ENCODE measurements around the gene TRIM24.

TRIM24 gene

GRCh38 chr7:138618506-138618905 is 158.4 kb downstream of the TRIM24 start:
- H3K4me1 ChIP-seq (ENCODE audit: control insufficient read depth, insufficient read depth, low read length): no peaks in the 10 kb centered on the region
- no peaks in the 10 kb centered on the region for H3K27me3 ChIP-seq (ENCODE audit: control insufficient read depth, insufficient read depth, low read length)

DNA sequence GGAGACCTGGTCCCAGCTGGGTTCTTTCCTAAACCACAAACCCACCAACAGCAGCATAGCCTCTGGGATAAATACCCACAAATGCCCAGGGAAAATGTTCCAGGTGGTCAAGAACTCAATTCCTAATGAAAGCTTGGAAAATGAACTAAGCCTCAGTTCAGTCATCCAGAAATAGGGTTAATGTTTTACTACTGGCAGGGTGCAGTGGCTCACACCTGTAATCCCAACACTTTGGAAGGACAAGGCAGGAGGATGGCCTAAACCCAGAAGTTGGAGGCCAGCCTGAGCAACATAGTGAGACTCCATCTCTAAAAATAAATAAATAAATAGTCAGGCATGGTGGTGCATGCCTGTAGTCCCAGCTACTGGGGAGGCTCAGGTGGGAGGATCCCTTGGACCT is 158.9 kb downstream of the TRIM24 start:
- H3K4me2 ChIP-seq (ENCODE audit: low read length): no peak overlapping the region
- H3K9me3 ChIP-seq (replicated peaks; ENCODE audit: low read length): no peaks in the 10 kb centered on the region
- H3K27me3 ChIP-seq (ENCODE audit: control insufficient read depth, insufficient read depth, low read length): no peaks in the 10 kb centered on the region
- no peak overlapping the region for H3K4me3 ChIP-seq (ENCODE audit: low read length)
- H3K9ac ChIP-seq (ENCODE audit: low read depth, low read length): no peak overlapping the region
- no peaks in the 10 kb centered on the region for H3K4me1 ChIP-seq (ENCODE audit: control insufficient read depth, insufficient read depth, low read length)
- no peaks in the 10 kb centered on the region for H3K36me3 ChIP-seq (ENCODE audit: insufficient read depth, low read length)

More at GRCh38 chr7:138618506-138618905, 158.4 kb downstream of the TRIM24 start:
- H3K4me3 ChIP-seq (ENCODE audit: low read length): no peak overlapping the region
- H3K4me2 ChIP-seq (ENCODE audit: low read length): no peak overlapping the region
- H3K9ac ChIP-seq (ENCODE audit: low read depth, low read length): no peak overlapping the region
- H3K9me3 ChIP-seq (replicated peaks; ENCODE audit: low read length): no peaks in the 10 kb centered on the region
- no peaks in the 10 kb centered on the region for H3K36me3 ChIP-seq (ENCODE audit: insufficient read depth, low read length)

DNA sequence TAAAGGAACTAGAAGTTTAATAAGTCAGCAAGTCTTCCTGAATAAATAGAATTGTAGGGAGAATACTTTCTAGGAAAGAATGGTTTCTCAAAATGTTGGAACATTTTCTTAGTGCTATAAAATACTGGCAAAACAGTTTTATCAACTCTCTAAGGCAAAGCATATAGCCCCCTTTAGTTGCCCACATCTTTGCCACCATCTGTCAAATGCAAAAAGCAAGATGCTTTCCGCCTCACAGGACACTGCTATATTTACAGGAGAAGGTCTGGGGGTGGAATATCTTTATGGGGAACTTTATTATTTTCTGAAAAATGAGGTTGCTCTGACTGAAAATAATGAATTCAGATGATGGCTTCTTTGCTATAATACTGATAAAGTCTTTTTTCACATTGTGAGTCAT is 162.8 kb downstream of the TRIM24 start:
- Histone ChIP-seq H3K4me2 (ENCODE audit: low read length) (no peak overlapping the region), H3K9me3 (replicated peaks; ENCODE audit: low read length) (no peaks in the 10 kb centered on the region), H3K9ac (ENCODE audit: low read depth, low read length) (no peak overlapping the region), H3K36me3 (ENCODE audit: insufficient read depth, low read length) (no peaks in the 10 kb centered on the region), H3K4me3 (ENCODE audit: low read length) (no peak overlapping the region), H3K27me3 (ENCODE audit: control insufficient read depth, insufficient read depth, low read length) (no peaks in the 10 kb centered on the region), H3K4me1 (ENCODE audit: control insufficient read depth, insufficient read depth, low read length) (no peaks in the 10 kb centered on the region)

GRCh38 chr7:138625084-138625848 is 165.2 kb downstream of the TRIM24 start:
- no peaks in the 10 kb centered on the region for H3K36me3 ChIP-seq (ENCODE audit: insufficient read depth, low read length)
- H3K4me3 ChIP-seq (ENCODE audit: low read length): no peak overlapping the region
- no peaks in the 10 kb centered on the region for H3K27me3 ChIP-seq (ENCODE audit: control insufficient read depth, insufficient read depth, low read length)
- H3K9ac ChIP-seq (ENCODE audit: low read depth, low read length): no peak overlapping the region
- H3K4me2 ChIP-seq (ENCODE audit: low read length): no peak overlapping the region
- H3K4me1 ChIP-seq (ENCODE audit: control insufficient read depth, insufficient read depth, low read length): no peaks in the 10 kb centered on the region
- no peaks in the 10 kb centered on the region for H3K9me3 ChIP-seq (replicated peaks; ENCODE audit: low read length)

GRCh38 chr7:138625849-138626230 is 165.8 kb downstream of the TRIM24 start:
- Histone ChIP-seq H3K4me3 (ENCODE audit: low read length) (no peak overlapping the region), H3K9me3 (replicated peaks; ENCODE audit: low read length) (no peaks in the 10 kb centered on the region)

DNA sequence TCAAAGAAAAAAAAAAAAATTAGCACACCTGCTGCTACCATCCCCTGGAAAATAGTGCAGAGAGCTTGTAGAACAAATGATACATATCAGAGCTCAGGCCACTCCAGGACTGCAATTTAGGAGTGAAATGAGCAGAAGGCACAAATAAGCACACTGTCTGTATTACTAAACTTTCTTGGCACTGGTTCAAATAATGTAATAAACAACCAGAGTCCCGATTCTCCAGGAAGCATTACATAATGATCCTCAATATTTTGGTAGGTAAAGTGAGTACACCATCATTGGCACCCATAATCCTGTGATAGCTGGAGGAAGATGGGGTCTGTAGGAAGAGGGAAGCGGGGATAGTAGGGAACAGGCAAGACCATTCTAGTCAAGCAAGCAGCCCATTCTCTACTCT is 166.8 kb downstream of the TRIM24 start:
- no peak overlapping the region for H3K9ac ChIP-seq (ENCODE audit: low read depth, low read length)
- H3K4me2 ChIP-seq (ENCODE audit: low read length): no peak overlapping the region
- H3K36me3 ChIP-seq (ENCODE audit: insufficient read depth, low read length): no peaks in the 10 kb centered on the region
- H3K4me3 ChIP-seq (ENCODE audit: low read length): no peak overlapping the region
- H3K27me3 ChIP-seq (ENCODE audit: control insufficient read depth, insufficient read depth, low read length): no peaks in the 10 kb centered on the region
- H3K9me3 ChIP-seq (replicated peaks; ENCODE audit: low read length): no peaks in the 10 kb centered on the region
- H3K4me1 ChIP-seq (ENCODE audit: control insufficient read depth, insufficient read depth, low read length): no peaks in the 10 kb centered on the region

More at GRCh38 chr7:138625849-138626230, 165.8 kb downstream of the TRIM24 start:
- H3K4me2 ChIP-seq (ENCODE audit: low read length): no peak overlapping the region
- H3K4me1 ChIP-seq (ENCODE audit: control insufficient read depth, insufficient read depth, low read length): no peaks in the 10 kb centered on the region
- no peaks in the 10 kb centered on the region for H3K27me3 ChIP-seq (ENCODE audit: control insufficient read depth, insufficient read depth, low read length)
- H3K9ac ChIP-seq (ENCODE audit: low read depth, low read length): no peak overlapping the region
- H3K36me3 ChIP-seq (ENCODE audit: insufficient read depth, low read length): no peaks in the 10 kb centered on the region

DNA sequence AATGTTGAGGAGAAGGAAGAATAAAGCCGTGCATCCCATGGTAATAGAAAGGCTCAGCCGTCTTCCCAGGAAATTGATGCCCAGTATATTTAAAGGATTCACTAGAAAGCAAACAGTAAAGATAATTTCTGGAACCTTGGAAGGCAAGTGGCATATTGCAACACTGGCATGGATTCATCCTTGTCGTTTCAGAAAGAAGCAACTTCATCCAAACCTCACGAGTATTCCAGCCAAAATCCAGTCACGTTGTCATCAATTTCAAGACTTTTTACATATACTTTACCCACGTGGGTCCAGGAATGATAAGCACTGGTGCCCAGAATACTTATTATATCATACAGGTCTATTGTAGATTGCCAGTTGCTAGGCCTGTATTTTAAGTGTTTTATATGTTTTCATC is 167.3 kb downstream of the TRIM24 start:
- H3K9me3 ChIP-seq (replicated peaks; ENCODE audit: low read length): no peaks in the 10 kb centered on the region
- H3K4me2 ChIP-seq (ENCODE audit: low read length): no peak overlapping the region
- no peak overlapping the region for H3K4me3 ChIP-seq (ENCODE audit: low read length)
- no peaks in the 10 kb centered on the region for H3K27me3 ChIP-seq (ENCODE audit: control insufficient read depth, insufficient read depth, low read length)
- H3K9ac ChIP-seq (ENCODE audit: low read depth, low read length): no peak overlapping the region
- no peaks in the 10 kb centered on the region for H3K36me3 ChIP-seq (ENCODE audit: insufficient read depth, low read length)
- H3K4me1 ChIP-seq (ENCODE audit: control insufficient read depth, insufficient read depth, low read length): no peaks in the 10 kb centered on the region

GRCh38 chr7:138630059-138630610 is 170.1 kb downstream of the TRIM24 start:
- H3K4me3 ChIP-seq (ENCODE audit: low read length): no peak overlapping the region
- no peak overlapping the region for H3K4me2 ChIP-seq (ENCODE audit: low read length)
- no peaks in the 10 kb centered on the region for H3K9me3 ChIP-seq (replicated peaks; ENCODE audit: low read length)
- H3K4me1 ChIP-seq (ENCODE audit: control insufficient read depth, insufficient read depth, low read length): no peaks in the 10 kb centered on the region
- no peak overlapping the region for H3K9ac ChIP-seq (ENCODE audit: low read depth, low read length)
- H3K27me3 ChIP-seq (ENCODE audit: control insufficient read depth, insufficient read depth, low read length): no peaks in the 10 kb centered on the region
- no peaks in the 10 kb centered on the region for H3K36me3 ChIP-seq (ENCODE audit: insufficient read depth, low read length)

- no peaks in the 10 kb centered on the region for H3K36me3 ChIP-seq (ENCODE audit: insufficient read depth, low read length)
- no peaks in the 10 kb centered on the region for H3K4me1 ChIP-seq (ENCODE audit: control insufficient read depth, insufficient read depth, low read length)
- H3K27me3 ChIP-seq (ENCODE audit: control insufficient read depth, insufficient read depth, low read length): no peaks in the 10 kb centered on the region
- no peak overlapping the region for H3K4me3 ChIP-seq (ENCODE audit: low read length)
- no peak overlapping the region for H3K4me2 ChIP-seq (ENCODE audit: low read length)
- H3K9ac ChIP-seq (ENCODE audit: low read depth, low read length): no peak overlapping the region
- no peaks in the 10 kb centered on the region for H3K9me3 ChIP-seq (replicated peaks; ENCODE audit: low read length)
Observed at GRCh38 chr7:138632384-138632783, 172.3 kb downstream of the TRIM24 start.

DNA sequence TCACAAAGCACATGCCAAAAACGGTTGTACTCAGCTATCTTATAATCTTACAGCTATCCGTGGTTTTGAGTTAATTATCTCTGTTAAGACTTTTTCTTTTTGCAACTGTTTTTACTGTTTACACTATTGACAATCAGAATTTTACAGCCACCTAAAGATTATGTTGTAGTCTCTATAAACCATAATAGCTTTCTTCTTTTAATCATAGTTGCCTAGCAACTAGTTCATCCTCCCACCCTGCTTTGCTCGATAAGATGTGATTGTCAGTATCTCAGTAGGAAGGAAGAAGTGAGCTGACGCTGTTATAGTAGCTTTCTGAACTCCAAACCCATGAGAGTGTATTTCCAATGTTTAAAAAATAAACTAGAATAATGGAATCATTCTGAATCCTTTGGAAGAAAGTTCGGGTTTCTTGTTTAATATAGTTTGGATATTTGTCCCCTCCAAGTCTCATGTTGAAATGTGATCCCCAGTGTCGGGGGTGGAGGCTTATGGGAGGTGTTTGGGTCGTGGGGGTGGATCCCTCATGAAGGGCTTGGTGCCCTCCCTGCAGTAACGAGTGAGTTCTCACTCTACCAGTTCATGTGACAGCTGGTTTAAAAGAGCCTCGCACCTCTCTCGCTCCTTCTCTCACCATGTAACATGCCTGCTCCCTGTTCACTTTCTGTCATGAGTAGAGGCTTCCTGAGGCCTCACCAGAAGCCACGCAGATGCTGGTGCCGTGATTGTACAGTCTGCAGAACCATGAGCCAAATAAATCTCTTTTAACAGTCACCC is 173.0 kb downstream of the TRIM24 start:
- Histone ChIP-seq H3K9me3 (replicated peaks; ENCODE audit: low read length) (no peaks in the 10 kb centered on the region), H3K4me2 (ENCODE audit: low read length) (no peak overlapping the region), H3K27me3 (ENCODE audit: control insufficient read depth, insufficient read depth, low read length) (no peaks in the 10 kb centered on the region)

More for the DNA sequence above, 173.0 kb downstream of the TRIM24 start:
- Histone ChIP-seq H3K4me1 (ENCODE audit: control insufficient read depth, insufficient read depth, low read length) (no peaks in the 10 kb centered on the region), H3K36me3 (ENCODE audit: insufficient read depth, low read length) (no peaks in the 10 kb centered on the region), H3K4me3 (ENCODE audit: low read length) (no peak overlapping the region), H3K9ac (ENCODE audit: low read depth, low read length) (no peak overlapping the region)
